CD4-positive, alpha-beta T cell (primary cell): ENCODE results near the gene RNF123. TPM values are rescaled to one million over a fixed set of nuclear protein-coding genes. Genes with fewer than 3 reads are reported as not detected.
"Not testable (repeated sequence)": the region's sequence is repeated elsewhere in the genome, so short reads cannot be mapped to it uniquely, and the experiment has no call there.

ENCODE experiments used
- ATAC-seq: fragments of 200-7000 bp; cut with Tn5 transposase; one replicate; pipeline ENCODE4 v1.10.0; 2022; ENCODE audit warnings: mild to moderate bottlenecking; ENCODE audit not compliant: poor library complexity
- CTCF ChIA-PET: fragments of 350-600 bp; sonication (Branson Sonifier 250); formaldehyde crosslinking; loops from one replicate; lab custom pipeline; 2021; ENCODE audit warnings: antibody characterized with exemption, inconsistent platforms; lab: Charles Lee
- POLR2A ChIA-PET: fragments of 350-600 bp; sonication (Branson Sonifier 250); formaldehyde crosslinking; loops from one replicate; lab custom pipeline; 2021; ENCODE audit warnings: antibody characterized with exemption, inconsistent platforms; lab: Charles Lee
- DNase-seq, 14 experiments: peaks; one replicate each; pipeline ENCODE4 v3.0.0-alpha.2; 2013 to 2020; ENCODE audit warnings: mixed read lengths in 2 of 14
- H3K27ac ChIP-seq, 2 donors: one replicate each; pipeline versions ENCODE4 v1.5.1 to v1.7.0; 2013; ENCODE audit warnings: low read length in 2 of 2, low read depth in 1 of 2, mild to moderate bottlenecking in 1 of 2
- H3K27me3 ChIP-seq, 2 experiments: 1 replicate in 1 of 2; 2 replicates in 1 of 2; pipeline versions ENCODE4 v1.6.1 to v1.7.0; 2013; ENCODE audit warnings: low read length in 2 of 2, control low read depth in 1 of 2, mild to moderate bottlenecking in 1 of 2, moderate library complexity in 1 of 2; ENCODE audit not compliant: insufficient read depth in 2 of 2, control insufficient read depth in 1 of 2
- H3K36me3 ChIP-seq: one replicate; pipeline ENCODE4 v1.6.1; 2013; ENCODE audit warnings: low read length, control low read depth; ENCODE audit not compliant: insufficient read depth
- H3K4me1 ChIP-seq: one replicate; pipeline ENCODE4 v1.6.1; 2013; ENCODE audit warnings: low read length, control low read depth; ENCODE audit not compliant: insufficient read depth
- H3K4me3 ChIP-seq: one replicate; pipeline ENCODE4 v1.5.1; 2013; ENCODE audit warnings: mild to moderate bottlenecking, low read length, moderate library complexity
- H3K9me3 ChIP-seq, 2 experiments: 1 replicate in 1 of 2; 2 replicates in 1 of 2; pipeline versions ENCODE4 v1.6.1 to v1.7.0; 2013; ENCODE audit warnings: low read length in 2 of 2, mild to moderate bottlenecking in 2 of 2, control low read depth in 1 of 2, moderate library complexity in 1 of 2; ENCODE audit not compliant: control insufficient read depth in 1 of 2, insufficient read depth in 1 of 2
- H3K27ac Mint-ChIP-seq: one replicate; pipeline ENCODE4 v1.8.0; 2020; ENCODE audit warnings: mixed read lengths
- H3K27me3 Mint-ChIP-seq: one replicate; pipeline ENCODE4 v1.8.0; 2021; ENCODE audit warnings: mixed read lengths
- H3K36me3 Mint-ChIP-seq: one replicate; pipeline ENCODE4 v1.8.0; 2021; ENCODE audit warnings: low read depth, mixed read lengths
- H3K4me1 Mint-ChIP-seq: one replicate; pipeline ENCODE4 v1.8.0; 2021; ENCODE audit warnings: low read depth, mixed read lengths
- H3K4me3 Mint-ChIP-seq: one replicate; pipeline ENCODE4 v1.8.0; 2020; ENCODE audit warnings: mild to moderate bottlenecking, mixed read lengths
- H3K9me3 Mint-ChIP-seq: one replicate; pipeline ENCODE4 v1.8.0; 2020; ENCODE audit warnings: mixed read lengths
- intact Hi-C, 2 experiments: fragments of 100-400 bp; cut with DNase I in 1 of 2; cut with micrococcal nuclease in 1 of 2; formaldehyde crosslinking; loops; one replicate each; pipeline versions ENCODE4 v1.15.1 to v1.9.0; 2023 to 2025; cut with DNase I, micrococcal nuclease
- total RNA-seq, 174 experiments: library from RNA in 2 of 174; stranded (reverse) in 2 of 174; gene quantifications; one replicate each; pipeline ENCODE4 v1.2.3 and lab custom pipeline; 2021 to 2026
- TF ChIP-seq, protein P1 (sequence below): fragments of 200-600 bp; IDR thresholded peaks from one replicate; pipeline ENCODE4 v1.8.0; 2022; ENCODE audit warnings: antibody characterized with exemption, mild to moderate bottlenecking

The RNF123 gene
- total RNA-seq, 2 experiments from 2014 or later: 28.8 to 29.7 TPM

DNA sequence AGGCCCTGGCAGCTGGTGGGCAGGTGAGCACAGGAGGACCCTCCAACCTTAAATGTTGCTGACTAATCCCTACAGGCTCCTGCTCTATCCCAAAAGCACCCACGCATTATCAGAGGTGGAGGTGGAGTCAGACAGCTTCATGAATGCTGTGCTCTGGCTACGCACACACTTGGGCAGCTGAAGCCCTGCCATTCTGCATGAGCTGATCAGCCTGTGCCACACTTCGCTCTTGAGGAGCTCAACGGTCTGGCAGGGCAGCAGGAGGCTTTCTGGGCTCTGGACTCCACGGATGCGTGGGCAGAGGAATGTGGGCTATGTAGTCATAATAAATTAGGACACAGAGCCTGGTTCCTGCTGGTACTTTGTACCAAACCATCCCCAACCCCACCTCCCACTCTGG, 6.2 kb upstream of the RNF123 start:
- ChIA-PET POLR2A (no interaction called here), CTCF (no interaction called here)
- H3K4me3 ChIP-seq: no peak overlapping the region
- H3K27me3 Mint-ChIP-seq: no peaks in the 10 kb centered on the region
- H3K36me3 ChIP-seq: peaks cover 57% of the 10 kb centered on the region
- H3K27ac ChIP-seq: no peak overlapping the region
- no peaks in the 10 kb centered on the region for H3K9me3 Mint-ChIP-seq
- TF ChIP-seq, protein P1, sequence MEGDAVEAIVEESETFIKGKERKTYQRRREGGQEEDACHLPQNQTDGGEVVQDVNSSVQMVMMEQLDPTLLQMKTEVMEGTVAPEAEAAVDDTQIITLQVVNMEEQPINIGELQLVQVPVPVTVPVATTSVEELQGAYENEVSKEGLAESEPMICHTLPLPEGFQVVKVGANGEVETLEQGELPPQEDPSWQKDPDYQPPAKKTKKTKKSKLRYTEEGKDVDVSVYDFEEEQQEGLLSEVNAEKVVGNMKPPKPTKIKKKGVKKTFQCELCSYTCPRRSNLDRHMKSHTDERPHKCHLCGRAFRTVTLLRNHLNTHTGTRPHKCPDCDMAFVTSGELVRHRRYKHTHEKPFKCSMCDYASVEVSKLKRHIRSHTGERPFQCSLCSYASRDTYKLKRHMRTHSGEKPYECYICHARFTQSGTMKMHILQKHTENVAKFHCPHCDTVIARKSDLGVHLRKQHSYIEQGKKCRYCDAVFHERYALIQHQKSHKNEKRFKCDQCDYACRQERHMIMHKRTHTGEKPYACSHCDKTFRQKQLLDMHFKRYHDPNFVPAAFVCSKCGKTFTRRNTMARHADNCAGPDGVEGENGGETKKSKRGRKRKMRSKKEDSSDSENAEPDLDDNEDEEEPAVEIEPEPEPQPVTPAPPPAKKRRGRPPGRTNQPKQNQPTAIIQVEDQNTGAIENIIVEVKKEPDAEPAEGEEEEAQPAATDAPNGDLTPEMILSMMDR: no peak
- intact Hi-C loops: no loop called here
- H3K4me1 ChIP-seq: peaks cover 17% of the 10 kb centered on the region
- no peaks in the 10 kb centered on the region for H3K9me3 ChIP-seq
- DNase-seq (no peak), ATAC-seq (no peak)
- H3K4me3 Mint-ChIP-seq: no peak overlapping the region
- H3K36me3 Mint-ChIP-seq: peaks cover 48% of the 10 kb centered on the region
- H3K27ac Mint-ChIP-seq: no peak overlapping the region
- H3K27me3 ChIP-seq: no peaks in the 10 kb centered on the region
- H3K4me1 Mint-ChIP-seq: peaks cover 9% of the 10 kb centered on the region

DNA sequence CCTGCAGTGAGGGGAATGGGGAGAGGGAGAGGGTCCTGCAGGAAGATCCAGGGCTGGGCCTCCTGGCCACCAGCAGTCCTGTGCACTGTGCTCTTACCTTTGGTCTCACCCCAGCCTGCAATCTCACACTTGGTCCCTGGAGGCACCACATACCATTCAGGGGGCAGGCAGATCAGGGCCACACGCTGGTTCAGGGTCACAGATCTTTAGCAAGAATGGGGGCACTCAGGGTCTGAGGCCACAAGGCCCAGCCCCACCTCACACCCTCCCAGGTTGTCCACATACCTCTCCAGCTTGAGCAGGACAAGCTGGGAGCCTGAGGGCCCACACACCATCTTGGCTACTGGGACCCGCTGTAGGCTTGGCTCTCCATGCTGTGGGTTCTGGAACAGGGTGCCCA, 4.9 kb upstream of the RNF123 start:
- H3K9me3 ChIP-seq, H3K9me3 Mint-ChIP-seq, ATAC-seq, DNase-seq, intact Hi-C loops, H3K27ac Mint-ChIP-seq, H3K27me3 Mint-ChIP-seq, H3K4me3 Mint-ChIP-seq, H3K27me3 ChIP-seq, H3K4me3 ChIP-seq, CTCF ChIA-PET, POLR2A ChIA-PET, H3K27ac ChIP-seq: not testable (repeated sequence)
- H3K36me3 ChIP-seq: peaks cover 44% of the 10 kb centered on the region
- H3K36me3 Mint-ChIP-seq: peaks cover 41% of the 10 kb centered on the region
- H3K4me1 ChIP-seq: peaks cover 28% of the 10 kb centered on the region
- peaks cover 18% of the 10 kb centered on the region for H3K4me1 Mint-ChIP-seq

DNA sequence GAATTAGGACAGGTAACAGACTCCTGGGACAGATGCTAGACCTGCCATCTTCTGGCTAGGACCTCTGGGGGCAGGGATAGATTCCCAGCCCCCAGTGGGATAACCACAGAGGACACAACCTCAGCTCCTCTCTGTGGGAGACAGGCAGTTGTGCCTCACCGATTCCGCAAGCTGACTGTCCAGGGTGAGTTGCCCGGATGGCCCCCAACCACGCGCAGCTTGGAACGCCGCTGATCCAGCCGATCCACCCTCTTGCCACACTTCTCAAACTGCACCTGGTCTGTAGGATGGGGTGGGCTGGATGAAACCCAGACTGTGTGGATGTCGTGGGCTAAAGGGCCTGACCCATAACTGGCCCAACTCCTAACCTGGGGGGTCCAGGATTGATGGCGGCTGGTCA, 4.3 kb upstream of the RNF123 start:
- H3K27me3 Mint-ChIP-seq, POLR2A ChIA-PET, H3K27me3 ChIP-seq, H3K27ac Mint-ChIP-seq, DNase-seq, H3K27ac ChIP-seq, H3K9me3 Mint-ChIP-seq, H3K4me3 ChIP-seq, intact Hi-C loops, CTCF ChIA-PET, H3K9me3 ChIP-seq, ATAC-seq: not testable (repeated sequence)
- H3K4me1 Mint-ChIP-seq: peaks cover 19% of the 10 kb centered on the region
- H3K4me3 Mint-ChIP-seq: peak overlapping the region; percentile 25
- H3K36me3 Mint-ChIP-seq: peaks cover 41% of the 10 kb centered on the region
- H3K4me1 ChIP-seq: peaks cover 33% of the 10 kb centered on the region
- H3K36me3 ChIP-seq: peaks cover 38% of the 10 kb centered on the region

DNA sequence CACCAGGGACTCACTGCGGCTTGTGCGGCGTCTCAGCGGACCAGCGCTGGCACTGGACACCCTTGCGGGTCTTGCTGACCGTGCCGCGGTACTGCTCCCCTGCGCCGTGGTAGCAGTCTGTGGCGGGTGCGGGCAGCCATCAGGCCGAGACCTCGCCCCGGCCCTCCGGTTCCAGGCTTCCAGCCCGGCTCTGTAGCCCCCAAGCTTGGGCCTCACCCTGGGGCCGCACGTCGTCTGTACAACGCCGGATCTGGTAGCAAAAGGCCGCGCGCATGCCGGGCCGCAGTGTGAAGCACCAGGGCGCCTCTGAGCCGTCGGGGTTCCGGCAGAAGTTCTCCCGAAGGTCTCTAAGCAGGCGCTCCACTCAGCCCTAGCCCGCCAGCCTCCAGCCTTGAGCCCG, 3.5 kb upstream of the RNF123 start:
- peak in 1 of 14 experiments; percentile 41 for DNase-seq
- not testable (repeated sequence) for ATAC-seq

DNA sequence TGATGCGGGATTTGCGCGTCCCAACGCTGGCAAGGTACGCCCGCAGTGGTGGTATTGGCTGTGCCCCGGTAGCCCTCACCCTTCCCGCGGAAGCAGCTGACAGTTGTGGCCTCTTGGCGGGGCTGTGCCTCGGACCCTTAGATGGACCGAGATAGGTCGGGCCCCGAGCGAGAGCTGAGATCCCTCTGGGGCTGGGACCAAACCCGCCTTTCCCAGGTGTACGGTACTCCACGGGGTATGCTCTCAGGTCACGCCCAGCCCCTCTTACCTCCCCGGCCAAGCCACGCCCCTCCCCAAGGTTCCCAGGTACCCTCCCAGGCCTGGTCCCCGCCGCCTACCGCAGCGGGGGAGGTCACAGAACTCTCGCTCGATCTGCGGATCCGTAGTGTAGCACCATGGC, 3.0 kb upstream of the RNF123 start:
- H3K4me1 Mint-ChIP-seq: peaks cover 29% of the 10 kb centered on the region
- peak overlapping the region; percentile 69 for H3K4me3 Mint-ChIP-seq
- H3K36me3 ChIP-seq: peaks cover 25% of the 10 kb centered on the region
- ATAC-seq (peak; percentile 39), DNase-seq (peak in 12 of 14 experiments; percentile 7 to 62 (median 26))
- H3K27me3 ChIP-seq, H3K27ac Mint-ChIP-seq, CTCF ChIA-PET, intact Hi-C loops, H3K27ac ChIP-seq, POLR2A ChIA-PET, H3K9me3 Mint-ChIP-seq, H3K9me3 ChIP-seq, H3K27me3 Mint-ChIP-seq: not testable (repeated sequence)
- H3K4me1 ChIP-seq: peaks cover 46% of the 10 kb centered on the region
- peaks cover 32% of the 10 kb centered on the region for H3K36me3 Mint-ChIP-seq
- H3K4me3 ChIP-seq: peak overlapping the region; percentile 52

More for the DNA sequence above, 3.5 kb upstream of the RNF123 start:
- H3K27me3 ChIP-seq, CTCF ChIA-PET, H3K4me3 Mint-ChIP-seq, H3K9me3 Mint-ChIP-seq, H3K27ac Mint-ChIP-seq, intact Hi-C loops, H3K9me3 ChIP-seq, H3K27ac ChIP-seq, POLR2A ChIA-PET, H3K27me3 Mint-ChIP-seq: not testable (repeated sequence)
- peaks cover 30% of the 10 kb centered on the region for H3K36me3 ChIP-seq
- H3K4me3 ChIP-seq: peak overlapping the region; percentile 52
- H3K36me3 Mint-ChIP-seq: peaks cover 33% of the 10 kb centered on the region
- peaks cover 41% of the 10 kb centered on the region for H3K4me1 ChIP-seq
- peaks cover 25% of the 10 kb centered on the region for H3K4me1 Mint-ChIP-seq

DNA sequence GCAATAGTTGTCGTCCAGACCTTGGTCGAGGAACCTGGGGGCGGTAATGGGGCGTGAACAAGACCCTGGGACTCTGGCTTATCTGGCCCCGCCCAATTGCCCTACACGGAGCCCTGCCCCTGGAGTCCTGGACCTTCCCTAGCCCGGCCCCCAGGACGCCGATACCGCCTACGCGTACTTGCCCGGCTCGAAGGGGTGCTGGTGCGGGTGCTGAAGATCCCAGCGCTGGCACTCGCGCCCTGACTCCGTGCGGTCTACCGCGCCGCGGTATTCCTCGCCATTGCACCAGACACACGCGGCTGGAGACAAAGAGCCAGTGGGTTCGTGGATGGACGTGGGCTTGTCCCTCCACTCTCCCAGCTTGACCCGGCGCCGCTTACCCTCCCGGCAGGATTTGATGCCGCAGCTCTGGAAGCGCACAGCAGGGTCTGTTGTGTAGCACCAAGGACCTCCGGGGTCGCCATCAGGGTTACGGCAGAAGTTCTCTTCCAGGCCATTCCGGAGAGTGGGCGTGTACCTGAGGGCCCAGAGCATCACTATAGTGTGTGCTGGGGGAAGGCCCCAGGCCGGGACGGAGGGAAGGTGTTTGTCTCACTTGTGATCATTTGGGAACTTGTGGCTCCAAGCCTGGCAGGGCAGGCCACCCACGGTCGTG, 2.5 kb upstream of the RNF123 start:
- H3K27me3 Mint-ChIP-seq, H3K9me3 Mint-ChIP-seq, H3K27ac Mint-ChIP-seq, H3K9me3 ChIP-seq, H3K27ac ChIP-seq, CTCF ChIA-PET, intact Hi-C loops, H3K27me3 ChIP-seq, POLR2A ChIA-PET: not testable (repeated sequence)
- H3K36me3 ChIP-seq: peaks cover 20% of the 10 kb centered on the region
- peaks cover 29% of the 10 kb centered on the region for H3K4me1 Mint-ChIP-seq
- H3K4me3 ChIP-seq: peak overlapping the region; percentile 52
- peak overlapping the region; percentile 65 for H3K4me3 Mint-ChIP-seq
- peaks cover 32% of the 10 kb centered on the region for H3K36me3 Mint-ChIP-seq
- H3K4me1 ChIP-seq: peaks cover 49% of the 10 kb centered on the region
- peak; percentile 16 for ATAC-seq
- DNase-seq: peak in 7 of 14 experiments; percentile 23 to 64 (median 46)
